Endothelial cell (in vitro differentiated cells): ENCODE data around the gene BCAS1. TPM values are rescaled to one million over a fixed set of nuclear protein-coding genes. Genes with fewer than 3 reads are reported as not detected.

ENCODE experiments used
- microRNA-seq: library from miRNA; unstranded; fragments of <30 nt; microRNA quantifications from one replicate; pipeline ENCODE4, GENCODE V29; 2020; ENCODE audit not compliant: unreplicated experiment
- total RNA-seq: library from RNA; stranded (reverse); fragmentation: NEBNext Ultra II Directional; extraction: Animal tissue kit (Norgen Biotek cat#: 25700); gene quantifications from one replicate; pipeline ENCODE4 v1.2.1, GENCODE V29; 2021; ENCODE audit not compliant: unreplicated experiment

The BCAS1 gene
- total RNA-seq, 1 donor from 2014 or later = 0.05 TPM

Small RNA genes lying within 50 kb of the gene (microRNA-seq; reads per million reads assigned to microRNA genes)
- gene MIR4756 = not detected

Other genes with a start within 250 kb of the BCAS1 start
- not detected for gene CYP24A1, start 103.4 kb upstream of the BCAS1 start, total RNA-seq
- gene PFDN4, start 137.5 kb upstream of the BCAS1 start, total RNA-seq = 43.7 TPM